CD4-positive, alpha-beta T cell treated with Interleukin-21 for 1 hour (primary cell): ENCODE results near the gene ERF.

Experiments
- DNase-seq: peaks from one replicate; pipeline ENCODE4 v3.0.0-alpha.2; 2020

ERF gene

GRCh38 chr19:42207767-42208271 is 47.1 kb downstream of the ERF start:
- no peak for DNase-seq

GRCh38 chr19:42206871-42207755 is 47.8 kb downstream of the ERF start:
- no peak for DNase-seq

GRCh38 chr19:42204664-42205063 is 50.3 kb downstream of the ERF start:
- no peak for DNase-seq

GRCh38 chr19:42203700-42204099 is 51.2 kb downstream of the ERF start:
- no peak for DNase-seq

GRCh38 chr19:42202290-42202880 is 52.5 kb downstream of the ERF start:
- no peak for DNase-seq

- peak; percentile 76 for DNase-seq
These were observed 53.2 kb downstream of the ERF start for GRCh38 chr19:42201489-42202289.

GRCh38 chr19:42200116-42200715 is 54.7 kb downstream of the ERF start:
- DNase-seq, result no peak

- DNase-seq, result peak; percentile 74
These were observed 55.4 kb downstream of the ERF start for GRCh38 chr19:42199440-42200115.

GRCh38 chr19:42198676-42199439 is 56.1 kb downstream of the ERF start:
- peak; percentile 87 for DNase-seq
